Caco-2 (cell line): ENCODE results near the gene CERS6. TPM values are rescaled to one million over a fixed set of nuclear protein-coding genes. Genes with fewer than 3 reads are reported as not detected.
A peak's percentile ranks its signal among the peaks of the same experiment; 100 is the strongest.
"Not testable (repeated sequence)": the region's sequence is repeated elsewhere in the genome, so short reads cannot be mapped to it uniquely, and the experiment has no call there.

ENCODE experiments used
- BruUV-seq: library from RNA; stranded (reverse); fragments of 400-500 nt; replicated peaks from 2 replicates; lab custom pipeline; 2021; lab: Mats Ljungman, UMichigan
- CTCF ChIA-PET: fragments of 300-600 bp; sonication (Branson Sonifier 250); formaldehyde crosslinking; loops from one replicate; lab custom pipeline; 2022; ENCODE audit warnings: antibody characterized with exemption; lab: Charles Lee
- POLR2A ChIA-PET: fragments of 300-600 bp; sonication (Branson Sonifier 250); formaldehyde crosslinking; loops from one replicate; lab custom pipeline; 2022; ENCODE audit warnings: antibody characterized with exemption; lab: Charles Lee
- DNase-seq, 2 experiments: peaks; one replicate each; pipeline versions ENCODE4 v3.0.0 to v3.0.0-alpha.2; 2020 to 2022
- H3K27me3 ChIP-seq: replicated peaks from 2 replicates; pipeline ENCODE4 v1.6.0; 2011; ENCODE audit warnings: low read length; ENCODE audit not compliant: control insufficient read depth, insufficient read depth
- H3K36me3 ChIP-seq: 2 replicates; pipeline ENCODE4 v1.5.1; 2011; ENCODE audit warnings: low read length; ENCODE audit not compliant: control insufficient read depth, insufficient read depth
- H3K4me1 ChIP-seq: fragments of 250-450 bp; sonication (Bioruptor Pico); 2 replicates; pipeline ENCODE4 v1.5.1; 2020; ENCODE audit warnings: mild to moderate bottlenecking
- H3K4me3 ChIP-seq: 2 replicates; pipeline ENCODE4 v1.5.1; 2011; ENCODE audit warnings: low read depth, mild to moderate bottlenecking, control low read depth, low read length
- H3K9me3 ChIP-seq: fragments of 250-450 bp; sonication (Bioruptor Pico); 2 replicates; pipeline ENCODE4 v1.5.1; 2020; ENCODE audit warnings: mild to moderate bottlenecking, moderate library complexity
- H3K27ac Mint-ChIP-seq: one replicate; pipeline ENCODE4 v1.8.0; 2022; ENCODE audit warnings: mixed read lengths; ENCODE audit not compliant: unreplicated experiment
- H3K27me3 Mint-ChIP-seq: one replicate; pipeline ENCODE4 v1.8.0; 2022; ENCODE audit warnings: mixed read lengths; ENCODE audit not compliant: insufficient read depth, unreplicated experiment
- H3K36me3 Mint-ChIP-seq: one replicate; pipeline ENCODE4 v1.8.0; 2022; ENCODE audit warnings: mild to moderate bottlenecking, mixed read lengths; ENCODE audit not compliant: insufficient read depth, unreplicated experiment
- H3K4me1 Mint-ChIP-seq: one replicate; pipeline ENCODE4 v1.8.0; 2022; ENCODE audit warnings: low read depth, mixed read lengths; ENCODE audit not compliant: unreplicated experiment
- H3K4me3 Mint-ChIP-seq: one replicate; pipeline ENCODE4 v1.8.0; 2022; ENCODE audit warnings: mild to moderate bottlenecking, moderate library complexity, mixed read lengths; ENCODE audit not compliant: unreplicated experiment
- H3K9me3 Mint-ChIP-seq: one replicate; pipeline ENCODE4 v1.8.0; 2022; ENCODE audit warnings: mixed read lengths; ENCODE audit not compliant: unreplicated experiment
- intact Hi-C: fragments of 100-400 bp; cut with micrococcal nuclease; formaldehyde crosslinking; loops from one replicate; pipeline ENCODE4 v1.10.0; 2022; ENCODE audit not compliant: unreplicated experiment
- total RNA-seq: library from RNA; stranded (reverse); gene quantifications from 2 replicates; pipeline ENCODE4 v1.2.3, GENCODE V29; 2022
- TF ChIP-seq, protein P1 (sequence below), 2 experiments: fragments of 200-600 bp in 1 of 2; IDR thresholded peaks; 1 replicate in 1 of 2; 2 replicates in 1 of 2; pipeline versions ENCODE4 v1.5.1 to v1.8.0; 2011 to 2022; ENCODE audit warnings: antibody characterized with exemption in 1 of 2, control low read depth in 1 of 2, inconsistent platforms in 1 of 2, low read depth in 1 of 2, low read length in 1 of 2, mild to moderate bottlenecking in 1 of 2, moderate library complexity in 1 of 2; ENCODE audit not compliant: insufficient read depth in 1 of 2, severe bottlenecking in 1 of 2, unreplicated experiment in 1 of 2

The CERS6 gene
- total RNA-seq, 1 experiment from 2014 or later, result 32.7 TPM

DNA sequence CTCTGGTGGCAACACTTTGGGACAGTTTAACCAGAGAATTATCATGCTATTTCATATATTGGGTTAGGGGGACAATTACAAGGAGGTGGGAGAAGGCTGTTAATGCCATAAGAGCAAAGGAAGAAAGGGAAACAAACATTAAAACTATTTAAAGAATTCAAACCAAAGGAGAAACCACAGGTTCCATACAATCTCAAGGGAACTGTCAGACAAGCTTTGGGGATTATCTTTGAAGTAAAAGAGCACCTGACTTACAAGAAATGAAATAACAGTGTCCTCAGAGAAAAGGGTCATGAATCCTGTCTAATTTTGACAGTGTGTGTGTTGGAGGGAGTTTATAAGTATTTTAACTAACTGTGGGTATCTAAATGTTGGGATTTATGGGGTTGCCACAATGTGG lies 44.4 kb downstream of the CERS6 start:
- intact Hi-C loops, result no loop called here
- Histone ChIP-seq H3K27me3 (no peaks in the 10 kb centered on the region), H3K4me1 (peaks cover 18% of the 10 kb centered on the region), H3K36me3 (no peaks in the 10 kb centered on the region; the same call in none of the 2 replicates), H3K4me3 (no peak overlapping the region), H3K9me3 (peaks cover 5% of the 10 kb centered on the region; the same call in 1 of the 2 replicates)
- peak overlapping the region; percentile 7 for H3K27ac Mint-ChIP-seq
- DNase-seq, result no peak
- ChIA-PET CTCF (no interaction called here), POLR2A (no interaction called here)
- TF ChIP-seq, protein P1, sequence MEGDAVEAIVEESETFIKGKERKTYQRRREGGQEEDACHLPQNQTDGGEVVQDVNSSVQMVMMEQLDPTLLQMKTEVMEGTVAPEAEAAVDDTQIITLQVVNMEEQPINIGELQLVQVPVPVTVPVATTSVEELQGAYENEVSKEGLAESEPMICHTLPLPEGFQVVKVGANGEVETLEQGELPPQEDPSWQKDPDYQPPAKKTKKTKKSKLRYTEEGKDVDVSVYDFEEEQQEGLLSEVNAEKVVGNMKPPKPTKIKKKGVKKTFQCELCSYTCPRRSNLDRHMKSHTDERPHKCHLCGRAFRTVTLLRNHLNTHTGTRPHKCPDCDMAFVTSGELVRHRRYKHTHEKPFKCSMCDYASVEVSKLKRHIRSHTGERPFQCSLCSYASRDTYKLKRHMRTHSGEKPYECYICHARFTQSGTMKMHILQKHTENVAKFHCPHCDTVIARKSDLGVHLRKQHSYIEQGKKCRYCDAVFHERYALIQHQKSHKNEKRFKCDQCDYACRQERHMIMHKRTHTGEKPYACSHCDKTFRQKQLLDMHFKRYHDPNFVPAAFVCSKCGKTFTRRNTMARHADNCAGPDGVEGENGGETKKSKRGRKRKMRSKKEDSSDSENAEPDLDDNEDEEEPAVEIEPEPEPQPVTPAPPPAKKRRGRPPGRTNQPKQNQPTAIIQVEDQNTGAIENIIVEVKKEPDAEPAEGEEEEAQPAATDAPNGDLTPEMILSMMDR (IDR thresholded peaks at IDR 0.05; ENCODE audit: insufficient read depth in 1 of 2, low read depth in 1 of 2, low read length in 1 of 2, severe bottlenecking in 1 of 2, unreplicated experiment in 1 of 2), result no peak
- no TSS peak for BruUV-seq
- peaks cover 35% of the 10 kb centered on the region for H3K4me1 Mint-ChIP-seq
- no peaks in the 10 kb centered on the region for H3K27me3 Mint-ChIP-seq
- peaks cover 28% of the 10 kb centered on the region for H3K9me3 Mint-ChIP-seq
- H3K4me3 Mint-ChIP-seq, result no peak overlapping the region
- H3K36me3 Mint-ChIP-seq, result peaks cover 19% of the 10 kb centered on the region

DNA sequence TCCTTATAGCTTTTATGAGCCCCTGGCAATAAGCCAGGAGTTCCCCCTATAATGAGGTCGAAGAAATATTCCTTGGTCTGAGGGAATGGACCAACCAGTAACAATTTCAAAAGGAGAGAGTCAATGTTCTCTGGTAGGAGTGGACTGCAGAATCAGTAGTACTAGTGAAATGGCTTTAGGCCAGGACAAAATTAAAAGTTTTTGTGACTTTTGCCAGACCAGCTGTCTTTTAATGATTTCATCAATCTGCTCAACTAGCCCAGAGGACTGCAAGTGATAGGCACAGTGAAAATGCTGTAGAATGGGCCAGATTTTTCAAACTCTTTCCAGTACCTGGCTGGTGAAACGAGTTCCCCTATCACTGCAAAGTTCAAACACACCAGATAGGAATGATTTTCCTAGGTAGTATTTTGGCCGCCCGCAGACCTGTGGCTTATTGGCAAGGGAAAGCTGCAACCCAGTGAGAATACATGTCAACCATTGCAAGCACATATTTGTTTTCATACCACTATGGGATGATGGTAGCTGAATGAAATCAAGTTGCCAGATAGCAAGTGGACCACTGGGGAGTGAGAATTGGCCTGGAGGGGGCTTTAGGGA lies 45.5 kb downstream of the CERS6 start:
- no peak overlapping the region for H3K4me3 ChIP-seq
- Mint-ChIP-seq H3K9me3 (peaks cover 28% of the 10 kb centered on the region), H3K36me3 (peaks cover 19% of the 10 kb centered on the region), H3K4me1 (peaks cover 32% of the 10 kb centered on the region), H3K27ac (peak overlapping the region; percentile 7), H3K27me3 (no peaks in the 10 kb centered on the region), H3K4me3 (no peak overlapping the region)
- no peaks in the 10 kb centered on the region for H3K27me3 ChIP-seq
- H3K4me1 ChIP-seq, result peaks cover 18% of the 10 kb centered on the region
- no TSS peak for BruUV-seq
- ChIA-PET POLR2A (no interaction called here), CTCF (no interaction called here)
- intact Hi-C loops, result no loop called here
- TF ChIP-seq, protein P1 (IDR thresholded peaks at IDR 0.05; ENCODE audit: insufficient read depth in 1 of 2, low read depth in 1 of 2, low read length in 1 of 2, severe bottlenecking in 1 of 2, unreplicated experiment in 1 of 2), result no peak
- H3K9me3 ChIP-seq, result peaks cover 5% of the 10 kb centered on the region; the same call in 1 of the 2 replicates
- H3K36me3 ChIP-seq, result no peaks in the 10 kb centered on the region; the same call in none of the 2 replicates
- DNase-seq, result no peak

DNA sequence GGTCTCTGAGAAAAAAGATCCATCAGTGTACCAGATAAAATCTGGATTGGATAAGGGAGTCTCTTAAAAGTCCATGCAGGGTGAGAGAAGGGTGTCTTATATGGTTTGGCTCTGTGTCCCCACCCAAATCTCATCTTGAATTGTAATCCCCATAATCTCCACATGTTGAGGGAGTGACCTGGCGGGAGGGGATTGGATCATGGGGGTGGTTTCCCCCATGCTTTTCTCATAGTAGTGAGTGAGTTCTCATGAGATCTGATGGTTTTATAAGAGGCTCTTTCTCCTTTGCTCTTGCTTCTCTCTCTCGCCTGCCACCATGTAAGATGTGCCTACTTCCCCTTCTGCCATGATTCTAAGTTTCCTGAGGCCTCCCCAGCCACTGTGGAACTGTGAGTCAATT lies 46.8 kb downstream of the CERS6 start:
- H3K9me3 Mint-ChIP-seq, result peaks cover 20% of the 10 kb centered on the region
- not testable (repeated sequence) for H3K27ac Mint-ChIP-seq

More for the DNA sequence above, 46.8 kb downstream of the CERS6 start:
- CTCF ChIA-PET, H3K27me3 ChIP-seq, H3K27me3 Mint-ChIP-seq, POLR2A ChIA-PET, DNase-seq, H3K9me3 ChIP-seq, H3K4me3 Mint-ChIP-seq, H3K4me3 ChIP-seq, H3K36me3 ChIP-seq, intact Hi-C loops, BruUV-seq: not testable (repeated sequence)
- H3K4me1 ChIP-seq, result peaks cover 18% of the 10 kb centered on the region
- Mint-ChIP-seq H3K36me3 (peaks cover 13% of the 10 kb centered on the region), H3K4me1 (peaks cover 23% of the 10 kb centered on the region)
